ENCODE results near the gene MEF2D.

MEF2D gene

DNA sequence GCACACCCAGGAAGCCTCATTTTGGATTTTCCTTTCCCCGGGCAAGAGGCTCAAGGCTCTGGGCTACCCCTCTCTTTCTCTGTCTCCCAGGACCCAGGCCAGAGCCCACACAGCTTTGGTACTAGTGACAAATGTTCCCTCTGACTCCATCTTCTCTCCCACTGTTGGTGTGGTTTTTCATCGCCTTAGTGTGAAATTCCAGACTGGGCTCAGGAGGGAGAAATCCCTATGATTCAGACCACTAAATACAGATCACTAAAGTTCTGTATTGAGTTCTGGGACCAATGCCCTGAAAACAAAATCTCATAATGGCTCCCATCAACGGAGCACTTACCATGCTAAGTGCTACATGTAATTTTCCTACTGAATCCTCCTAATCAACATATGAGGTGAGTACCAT lies 45.7 kb upstream of the MEF2D start:
- TF ChIP-seq, protein P1, sequence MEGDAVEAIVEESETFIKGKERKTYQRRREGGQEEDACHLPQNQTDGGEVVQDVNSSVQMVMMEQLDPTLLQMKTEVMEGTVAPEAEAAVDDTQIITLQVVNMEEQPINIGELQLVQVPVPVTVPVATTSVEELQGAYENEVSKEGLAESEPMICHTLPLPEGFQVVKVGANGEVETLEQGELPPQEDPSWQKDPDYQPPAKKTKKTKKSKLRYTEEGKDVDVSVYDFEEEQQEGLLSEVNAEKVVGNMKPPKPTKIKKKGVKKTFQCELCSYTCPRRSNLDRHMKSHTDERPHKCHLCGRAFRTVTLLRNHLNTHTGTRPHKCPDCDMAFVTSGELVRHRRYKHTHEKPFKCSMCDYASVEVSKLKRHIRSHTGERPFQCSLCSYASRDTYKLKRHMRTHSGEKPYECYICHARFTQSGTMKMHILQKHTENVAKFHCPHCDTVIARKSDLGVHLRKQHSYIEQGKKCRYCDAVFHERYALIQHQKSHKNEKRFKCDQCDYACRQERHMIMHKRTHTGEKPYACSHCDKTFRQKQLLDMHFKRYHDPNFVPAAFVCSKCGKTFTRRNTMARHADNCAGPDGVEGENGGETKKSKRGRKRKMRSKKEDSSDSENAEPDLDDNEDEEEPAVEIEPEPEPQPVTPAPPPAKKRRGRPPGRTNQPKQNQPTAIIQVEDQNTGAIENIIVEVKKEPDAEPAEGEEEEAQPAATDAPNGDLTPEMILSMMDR (IDR thresholded peaks at IDR 0.05), result no peak
- H3K27me3 ChIP-seq, result no peaks in the 10 kb centered on the region
- H3K27ac ChIP-seq, result no peak overlapping the region
- H3K9me3 ChIP-seq, result no peaks in the 10 kb centered on the region
- no peaks in the 10 kb centered on the region for H3K4me1 ChIP-seq (ENCODE audit: control insufficient read depth in 1 of 2, insufficient read depth in 1 of 2, low read depth in 1 of 2, low read length in 1 of 2)
- H3K4me3 ChIP-seq (ENCODE audit: low read depth in 1 of 2, low read length in 1 of 2), result no peak overlapping the region
- peaks cover 83% of the 10 kb centered on the region for H3K36me3 ChIP-seq

DNA sequence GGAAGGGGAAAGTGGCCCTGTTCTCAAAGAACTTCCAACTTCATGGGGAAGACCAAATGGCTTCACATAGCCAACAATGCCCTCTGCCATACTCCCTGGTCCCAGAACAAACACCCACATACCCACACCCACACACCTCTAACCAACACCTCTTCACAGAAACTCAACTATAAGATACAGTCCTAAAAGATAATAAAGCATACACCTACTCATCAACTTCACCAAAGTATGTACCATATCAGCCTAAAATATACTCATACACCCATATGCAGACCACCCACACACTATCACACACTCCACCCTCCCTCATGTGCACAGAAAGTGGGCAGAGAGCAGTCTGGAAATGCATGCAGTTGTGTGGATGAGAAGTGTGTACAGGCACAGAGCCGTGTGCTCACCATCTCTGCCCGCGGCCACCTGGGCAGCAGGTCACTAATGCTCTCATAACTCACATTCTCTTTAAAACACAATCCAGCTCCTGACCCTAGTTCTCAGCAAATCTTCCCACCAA lies 44.1 kb upstream of the MEF2D start:
- no peak overlapping the region for H3K4me3 ChIP-seq (ENCODE audit: low read depth in 1 of 2, low read length in 1 of 2)
- TF ChIP-seq, protein P1 (IDR thresholded peaks at IDR 0.05), result no peak
- no peak overlapping the region for H3K27ac ChIP-seq
- H3K9me3 ChIP-seq, result no peaks in the 10 kb centered on the region
- no peaks in the 10 kb centered on the region for H3K27me3 ChIP-seq
- H3K4me1 ChIP-seq (ENCODE audit: control insufficient read depth in 1 of 2, insufficient read depth in 1 of 2, low read depth in 1 of 2, low read length in 1 of 2), result no peaks in the 10 kb centered on the region
- peaks cover 83% of the 10 kb centered on the region for H3K36me3 ChIP-seq

DNA sequence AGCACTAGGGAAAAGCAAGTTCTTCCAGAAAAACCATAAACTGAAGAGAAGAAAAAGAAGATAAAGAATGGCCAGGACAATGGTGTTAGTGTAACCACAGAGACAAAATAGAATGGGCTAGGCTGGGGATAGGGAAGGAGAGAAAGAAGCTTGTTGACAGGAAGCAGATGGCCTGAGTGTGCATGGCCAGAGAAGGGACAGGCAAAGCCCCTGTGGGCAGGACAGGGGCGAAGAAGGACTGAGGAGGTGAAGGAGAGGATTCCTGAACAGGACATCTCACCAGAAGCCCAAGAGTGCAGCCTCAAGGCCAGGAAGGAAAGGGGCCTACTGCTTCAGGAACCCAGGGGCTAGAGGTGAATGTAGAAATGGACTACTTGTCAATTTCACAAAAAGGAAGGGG lies 42.5 kb upstream of the MEF2D start:
- Histone ChIP-seq H3K36me3 (peaks cover 86% of the 10 kb centered on the region), H3K4me3 (ENCODE audit: low read depth in 1 of 2, low read length in 1 of 2) (no peak overlapping the region), H3K27me3 (no peaks in the 10 kb centered on the region)

DNA sequence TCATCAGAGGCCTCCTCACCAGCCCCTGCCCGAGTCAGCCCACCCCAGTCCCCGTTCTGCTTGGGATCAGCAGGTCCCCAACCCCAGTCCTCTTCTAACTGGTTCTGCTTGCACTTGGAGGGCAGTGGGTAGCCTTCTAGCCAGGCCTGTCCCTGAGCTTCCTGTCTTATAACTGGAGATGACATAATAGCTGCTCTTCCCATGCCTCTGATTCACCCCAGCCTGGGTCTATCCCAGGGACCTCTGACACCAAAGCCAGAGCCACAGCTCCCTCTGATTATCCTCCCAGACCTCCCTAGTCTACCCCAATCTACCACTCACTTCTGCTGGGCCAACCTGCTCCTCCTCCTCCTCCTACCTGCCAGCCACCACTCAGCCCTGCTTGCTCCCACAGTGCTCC lies 40.4 kb upstream of the MEF2D start:
- Histone ChIP-seq H3K27me3 (no peaks in the 10 kb centered on the region), H3K36me3 (peaks cover 83% of the 10 kb centered on the region)
- TF ChIP-seq, protein P1 (IDR thresholded peaks at IDR 0.05), result no peak

More for the DNA sequence above, 42.5 kb upstream of the MEF2D start:
- no peaks in the 10 kb centered on the region for H3K9me3 ChIP-seq
- H3K4me1 ChIP-seq (ENCODE audit: control insufficient read depth in 1 of 2, insufficient read depth in 1 of 2, low read depth in 1 of 2, low read length in 1 of 2), result no peaks in the 10 kb centered on the region
- H3K27ac ChIP-seq, result no peak overlapping the region
- TF ChIP-seq, protein P1 (IDR thresholded peaks at IDR 0.05), result no peak

DNA sequence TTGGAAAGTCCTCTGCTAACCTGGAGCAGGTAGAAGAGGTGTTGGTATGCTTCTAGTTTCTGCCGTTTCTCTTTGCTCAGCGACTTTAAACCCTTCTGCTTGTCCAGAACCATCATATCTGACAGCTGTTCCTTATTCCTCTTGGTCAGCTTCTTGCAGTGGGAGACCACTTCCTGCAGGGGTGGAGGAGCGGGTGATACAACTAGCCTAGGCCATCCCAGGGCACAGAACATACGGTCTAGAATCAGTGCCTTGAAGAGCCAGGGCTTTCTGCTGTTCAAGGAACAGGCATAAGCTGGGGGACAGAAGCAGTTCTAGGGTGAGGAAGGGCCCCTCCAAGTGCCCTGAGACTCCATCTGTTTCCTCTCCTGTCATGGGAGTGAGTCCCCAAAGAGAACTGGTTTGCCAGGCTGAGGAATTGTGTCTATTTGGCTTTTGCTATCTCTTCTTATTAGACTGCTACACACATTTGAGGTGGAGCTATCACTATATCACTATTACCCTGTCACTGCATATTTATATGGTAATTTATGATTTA lies 39.3 kb upstream of the MEF2D start:
- H3K27ac ChIP-seq, result no peak overlapping the region
- H3K27me3 ChIP-seq, result no peaks in the 10 kb centered on the region
- no peaks in the 10 kb centered on the region for H3K9me3 ChIP-seq
- TF ChIP-seq, protein P1 (IDR thresholded peaks at IDR 0.05), result no peak
- no peak overlapping the region for H3K4me3 ChIP-seq (ENCODE audit: low read depth in 1 of 2, low read length in 1 of 2)
- peaks cover 89% of the 10 kb centered on the region for H3K36me3 ChIP-seq
- H3K4me1 ChIP-seq (ENCODE audit: control insufficient read depth in 1 of 2, insufficient read depth in 1 of 2, low read depth in 1 of 2, low read length in 1 of 2), result no peaks in the 10 kb centered on the region

More for the DNA sequence above, 40.4 kb upstream of the MEF2D start:
- H3K4me3 ChIP-seq (ENCODE audit: low read depth in 1 of 2, low read length in 1 of 2), result no peak overlapping the region
- no peaks in the 10 kb centered on the region for H3K9me3 ChIP-seq
- no peaks in the 10 kb centered on the region for H3K4me1 ChIP-seq (ENCODE audit: control insufficient read depth in 1 of 2, insufficient read depth in 1 of 2, low read depth in 1 of 2, low read length in 1 of 2)
- no peak overlapping the region for H3K27ac ChIP-seq

Data from neutrophil (primary cell).